Occipital lobe (tissue), 2 donors: ENCODE results near the gene PSMB2. TPM values are rescaled to one million over a fixed set of nuclear protein-coding genes. Genes with fewer than 3 reads are reported as not detected.
"Not testable (repeated sequence)": the region's sequence is repeated elsewhere in the genome, so short reads cannot be mapped to it uniquely, and the experiment has no call there.

Source experiments
- DNase-seq: peaks from one replicate; lab custom pipeline; 2025; lab: John Stamatoyannopoulos, UW
- total RNA-seq: library from RNA; depleted of rRNA; stranded (reverse); fragments of >200 nt; gene quantifications from one replicate; pipeline ENCODE4 v1.2.3, GENCODE V29; 2014

PSMB2 gene
- total RNA-seq, 1 donor from 2014 or later = 17.8 TPM

DNA sequence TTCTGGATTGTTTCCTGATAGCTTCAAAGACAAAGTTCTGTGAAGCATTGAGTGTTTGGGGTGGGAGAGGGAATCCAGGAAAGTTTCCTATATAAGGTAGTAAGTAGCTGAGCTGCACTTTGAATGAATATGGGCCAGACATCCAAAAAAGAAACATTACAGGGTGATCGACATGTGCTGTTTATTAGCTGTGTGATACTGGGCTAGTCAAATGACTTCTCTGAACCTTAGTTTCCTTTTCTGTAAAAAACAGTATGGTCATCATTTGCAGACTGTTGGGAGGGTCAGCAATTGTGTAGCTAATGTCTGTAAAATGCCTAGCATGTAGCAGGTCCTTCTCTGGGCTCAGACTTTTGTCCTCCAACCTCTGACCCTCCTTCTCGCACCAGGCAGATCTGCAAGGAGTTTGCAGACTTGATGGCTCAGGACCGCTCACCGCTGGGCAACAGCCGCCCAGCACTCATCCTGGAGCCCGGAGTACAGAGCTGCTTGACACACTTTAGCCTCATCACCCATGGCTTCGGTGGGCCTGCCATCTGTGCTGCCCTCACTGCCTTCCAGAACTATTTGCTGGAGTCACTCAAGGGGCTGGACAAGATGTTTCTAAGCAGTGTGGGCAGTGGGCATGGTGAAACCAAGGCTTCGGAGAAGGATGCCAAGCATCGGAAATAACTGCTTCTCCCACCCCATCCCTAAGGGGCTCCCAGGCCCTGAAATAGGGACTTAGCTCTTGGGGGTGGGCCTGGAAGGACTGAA is 47.1 kb downstream of the PSMB2 start:
- no peak for DNase-seq

DNA sequence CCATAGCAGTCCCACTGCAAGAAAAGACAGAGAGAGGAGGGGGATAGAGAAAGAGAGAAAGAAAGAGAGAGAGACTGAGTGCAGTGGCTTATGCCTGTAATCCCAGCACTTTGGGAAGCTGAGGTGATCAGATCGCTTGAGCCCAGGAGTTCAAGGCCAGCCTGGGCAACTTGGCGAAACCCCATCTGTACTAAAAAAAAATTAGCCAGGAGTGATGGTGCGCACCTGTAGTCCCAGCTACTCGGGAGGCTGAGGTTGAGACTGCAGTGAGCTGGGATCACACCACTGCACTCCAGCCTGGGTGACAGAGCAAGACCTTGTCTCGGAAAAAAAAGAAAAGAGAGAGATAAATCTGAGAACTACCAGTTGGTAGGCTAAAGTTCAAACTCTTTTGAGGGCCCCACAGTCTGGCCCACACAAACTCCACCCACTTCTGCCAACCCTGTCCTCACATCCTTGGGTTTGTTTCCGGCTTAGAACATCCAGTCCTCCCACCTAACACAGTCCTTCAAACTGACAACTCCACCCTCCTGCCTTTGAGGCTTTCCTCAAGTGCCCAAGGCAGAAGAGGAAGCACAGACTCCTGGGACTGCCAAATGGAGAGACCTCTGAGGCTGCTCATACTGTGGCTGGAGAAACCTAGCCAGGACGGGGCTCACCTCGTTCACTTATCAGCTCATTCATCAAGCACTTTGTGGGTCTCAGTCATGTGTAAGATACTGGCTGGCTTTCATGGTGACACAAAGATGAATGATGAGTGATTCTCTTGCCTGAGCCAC is 48.1 kb downstream of the PSMB2 start:
- DNase-seq = no peak

DNA sequence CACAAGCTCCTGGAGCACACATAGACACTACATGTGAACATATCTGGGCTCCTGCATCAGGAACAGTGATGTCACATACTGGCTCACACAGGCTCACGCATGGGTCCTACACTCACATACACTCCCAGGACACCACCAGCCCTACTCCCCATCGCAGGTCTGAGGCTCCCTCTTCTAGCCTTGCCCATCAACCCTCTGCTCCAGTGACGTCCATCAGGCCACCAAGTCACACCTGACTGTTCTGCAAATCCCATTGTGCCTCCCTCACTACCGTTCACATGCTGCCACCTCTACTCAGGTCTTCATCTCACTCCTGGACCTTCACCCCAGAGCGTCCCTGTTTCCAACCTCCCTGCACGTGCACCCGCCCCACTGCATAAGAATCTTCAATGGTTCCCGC is 50.1 kb downstream of the PSMB2 start:
- no peak for DNase-seq

DNA sequence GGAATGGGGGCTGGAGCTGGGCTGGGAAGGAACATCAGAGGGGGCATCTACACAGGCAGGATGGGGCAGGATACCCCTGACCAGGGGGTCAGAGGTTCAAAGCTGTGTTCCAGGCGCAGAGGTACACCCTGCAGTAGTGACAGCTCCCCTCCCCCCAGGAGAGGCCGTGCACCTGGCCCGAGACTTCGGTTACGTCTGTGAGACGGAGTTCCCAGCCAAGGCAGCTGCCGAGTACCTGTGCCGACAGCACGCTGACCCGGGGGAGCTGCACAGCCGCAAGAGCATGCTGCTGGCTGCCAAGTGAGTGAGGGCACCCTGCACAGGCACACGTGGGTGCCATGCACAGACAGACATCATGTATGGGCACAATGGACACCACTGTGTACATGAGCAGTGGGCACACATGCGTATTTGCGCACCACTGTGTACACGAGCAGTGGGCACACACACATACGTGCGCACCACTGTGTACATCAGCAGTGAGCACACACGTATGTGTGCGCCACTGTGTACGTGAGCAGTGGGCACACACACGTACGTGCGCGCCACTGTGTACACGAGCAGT is 50.8 kb downstream of the PSMB2 start:
- no peak for DNase-seq

DNA sequence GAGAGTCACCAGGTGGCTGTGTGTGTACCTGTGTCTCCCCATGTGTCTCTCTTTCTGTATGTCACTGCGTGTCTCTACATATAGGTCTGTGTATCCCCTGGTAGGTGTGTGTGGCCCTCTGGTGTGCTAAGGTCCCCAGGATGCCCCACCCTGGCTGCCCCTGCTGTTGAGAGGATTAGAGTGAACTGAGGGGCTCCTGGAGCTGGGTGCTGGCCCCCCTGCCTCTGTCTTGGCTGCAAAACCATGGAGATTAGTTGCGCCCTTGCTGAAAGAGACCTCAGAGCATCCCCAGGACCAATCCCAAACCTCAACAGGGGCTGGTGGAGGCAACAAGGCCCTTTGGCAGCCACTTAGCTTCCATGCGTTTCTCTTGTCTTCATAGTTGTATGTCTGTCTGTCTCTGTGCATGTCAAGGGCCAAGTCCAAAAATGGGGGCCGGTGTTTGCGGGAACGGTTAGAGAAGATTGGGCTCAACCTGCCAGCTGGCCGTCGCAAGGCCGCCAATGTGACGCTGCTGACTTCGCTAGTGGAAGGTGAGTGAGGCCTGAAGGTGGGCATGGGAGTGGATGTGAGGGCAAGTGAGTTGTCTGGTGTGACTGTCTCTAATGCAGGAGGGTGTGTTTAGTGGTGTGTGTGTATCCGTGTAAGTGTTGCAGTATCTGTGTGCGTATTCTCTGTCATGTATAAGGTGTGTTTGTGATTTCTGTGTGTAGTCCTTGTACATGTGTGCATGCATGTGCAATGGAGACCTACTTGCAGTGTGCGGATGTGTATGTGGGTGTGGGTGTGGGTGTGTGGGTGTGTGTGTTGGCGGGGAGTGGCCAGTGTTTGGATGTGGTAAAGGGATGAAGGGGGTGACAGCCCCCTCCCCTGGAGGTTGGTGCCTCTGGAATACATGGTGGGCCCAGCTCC is 51.6 kb downstream of the PSMB2 start:
- DNase-seq = no peak

DNA sequence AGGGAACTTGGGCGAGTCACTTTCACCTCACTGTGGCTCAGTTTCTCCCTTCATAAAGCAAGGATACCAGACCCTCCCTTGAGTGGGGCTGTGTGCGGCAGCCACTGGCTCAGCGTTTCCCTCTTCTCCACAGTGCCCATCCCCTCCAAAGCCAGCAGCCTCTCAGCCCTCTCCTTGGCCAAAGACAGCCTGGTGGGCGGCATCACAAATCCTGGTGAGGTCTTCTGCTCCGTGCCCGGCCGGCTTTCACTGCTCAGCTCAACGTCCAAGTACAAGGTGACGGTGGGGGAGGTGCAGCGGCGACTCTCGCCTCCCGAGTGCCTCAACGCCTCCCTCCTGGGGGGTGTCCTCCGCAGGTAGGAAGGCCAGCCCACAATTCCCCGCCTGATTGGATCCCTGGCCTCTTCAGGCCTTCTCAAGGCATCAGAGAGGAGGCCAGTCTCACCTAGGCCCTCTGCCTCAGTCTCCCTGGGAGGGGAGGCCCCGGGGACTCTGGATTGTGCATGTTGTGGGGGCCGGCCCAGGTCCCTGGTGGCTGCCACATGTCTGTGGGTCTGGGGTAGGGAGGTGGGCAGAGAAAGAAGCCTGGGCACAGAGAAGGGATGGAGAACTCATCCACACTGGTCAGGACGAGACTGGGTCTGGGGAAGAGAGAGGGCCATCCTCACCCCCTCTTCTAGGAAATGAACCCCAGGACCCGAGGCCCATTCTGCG is 53.0 kb downstream of the PSMB2 start:
- DNase-seq = no peak

DNA sequence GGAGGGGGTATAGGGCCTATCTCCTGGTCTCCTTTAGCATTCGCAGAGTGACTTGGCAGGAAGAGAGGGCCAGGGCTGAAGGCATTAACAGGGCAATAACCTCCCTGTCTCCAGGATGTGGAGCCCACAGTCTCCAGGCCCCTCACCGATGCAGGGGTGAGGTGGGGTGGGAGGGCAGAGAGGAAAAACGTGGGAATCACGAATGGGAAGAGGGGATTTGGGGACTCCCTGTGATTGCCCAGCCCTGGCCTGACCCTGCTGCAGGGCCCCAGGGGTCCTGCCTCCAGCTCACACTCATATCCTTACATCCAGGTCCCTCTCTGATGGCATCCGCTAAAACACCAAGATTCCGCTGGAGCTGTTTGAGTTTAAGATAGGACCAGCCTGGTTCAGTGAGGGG is 53.6 kb downstream of the PSMB2 start:
- no peak for DNase-seq

DNA sequence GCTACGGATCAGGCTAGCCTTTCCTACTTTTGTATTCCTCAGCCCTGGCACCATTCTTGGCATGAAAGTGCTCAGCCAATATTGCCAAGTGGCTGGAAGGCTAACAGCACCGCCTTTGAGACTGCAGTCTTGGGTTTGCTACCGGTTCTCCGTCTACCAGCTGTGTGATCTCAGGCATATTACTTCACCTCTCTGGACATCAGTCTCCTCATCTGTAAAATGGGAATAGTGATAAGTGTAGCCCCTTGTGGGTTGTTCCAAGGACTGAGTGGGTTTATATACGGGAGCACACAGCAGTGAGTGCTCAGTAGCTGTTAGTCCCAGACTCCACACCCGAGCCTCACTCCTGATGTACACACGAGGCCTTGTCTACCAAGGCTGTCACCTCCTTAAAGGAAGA is 54.5 kb downstream of the PSMB2 start:
- no peak for DNase-seq

DNA sequence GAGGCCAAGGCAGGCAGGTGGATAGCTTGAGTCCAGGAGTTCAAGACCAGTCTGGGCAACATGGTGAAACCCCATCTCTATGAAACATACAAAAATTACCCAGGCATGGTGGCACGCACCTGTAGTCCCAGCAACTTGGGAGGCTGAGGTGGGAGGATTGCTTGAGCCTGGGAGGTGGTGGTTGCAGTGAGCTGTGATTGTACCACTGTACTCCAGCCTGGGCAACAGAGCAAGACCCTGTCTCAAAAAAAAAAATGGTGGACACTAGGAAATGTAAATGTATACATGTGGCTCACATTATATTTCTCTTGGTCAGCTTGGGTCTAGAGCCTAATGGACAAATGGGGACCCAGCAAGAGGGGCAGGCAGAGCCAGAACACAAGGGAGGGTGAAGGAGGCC is 55.5 kb downstream of the PSMB2 start:
- DNase-seq = not testable (repeated sequence)

DNA sequence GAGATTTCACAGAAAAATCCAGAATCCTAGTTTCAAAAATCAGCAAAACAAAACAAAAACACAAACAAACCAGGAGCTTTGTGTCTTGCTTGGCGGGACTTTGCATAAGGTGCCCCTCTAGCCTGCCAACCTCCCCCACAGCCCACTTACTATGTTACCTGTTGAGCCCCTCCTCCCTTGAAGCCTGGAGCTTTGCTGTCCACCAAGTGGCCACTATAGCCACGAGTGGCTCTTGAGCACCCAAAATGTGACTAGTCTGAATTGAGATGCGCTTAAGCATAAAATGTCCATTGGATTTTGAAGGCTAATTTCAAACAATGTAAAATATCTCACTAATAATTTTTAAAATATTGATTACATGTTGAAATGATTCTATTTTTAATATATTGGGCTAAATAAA is 56.0 kb downstream of the PSMB2 start:
- no peak for DNase-seq

DNA sequence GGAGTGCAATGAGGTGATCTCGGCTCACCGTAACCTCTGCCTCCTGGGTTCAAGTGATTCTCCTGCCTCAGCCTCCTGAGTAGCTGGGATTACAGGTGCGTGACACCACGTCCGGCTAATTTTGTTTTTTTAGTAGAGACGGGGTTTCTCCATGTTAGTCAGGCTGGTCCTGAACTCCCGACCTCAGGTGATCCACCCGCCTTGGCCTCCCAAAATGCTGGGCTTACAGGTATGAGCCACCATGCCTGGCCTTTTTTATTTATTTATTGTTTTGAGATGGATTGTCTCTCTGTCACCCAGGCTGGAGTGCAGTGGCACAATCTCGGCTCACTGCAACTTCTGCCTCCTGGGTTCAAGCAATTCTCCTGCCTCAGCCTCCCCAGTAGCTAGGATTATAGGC is 59.7 kb downstream of the PSMB2 start:
- not testable (repeated sequence) for DNase-seq

DNA sequence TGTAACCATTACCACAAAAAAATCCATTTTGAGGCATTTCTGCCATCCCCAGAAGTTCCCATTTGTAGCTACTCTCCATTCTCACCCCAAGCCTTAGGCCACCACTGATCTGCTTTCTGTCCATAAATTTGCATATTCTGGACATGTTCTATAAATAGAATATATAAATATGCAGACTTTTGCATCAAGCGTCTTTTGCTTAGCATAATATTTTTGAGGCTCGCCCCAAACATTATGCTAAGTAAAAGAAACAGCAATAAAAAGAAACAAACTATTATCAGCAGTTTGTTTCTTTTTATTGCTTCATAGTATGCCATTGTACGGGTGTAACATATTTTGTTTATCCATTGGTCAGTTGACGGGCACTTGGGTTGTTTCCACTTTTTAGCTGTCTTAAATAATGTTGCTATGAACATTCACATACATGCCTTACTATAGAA is 60.4 kb downstream of the PSMB2 start:
- no peak for DNase-seq

DNA sequence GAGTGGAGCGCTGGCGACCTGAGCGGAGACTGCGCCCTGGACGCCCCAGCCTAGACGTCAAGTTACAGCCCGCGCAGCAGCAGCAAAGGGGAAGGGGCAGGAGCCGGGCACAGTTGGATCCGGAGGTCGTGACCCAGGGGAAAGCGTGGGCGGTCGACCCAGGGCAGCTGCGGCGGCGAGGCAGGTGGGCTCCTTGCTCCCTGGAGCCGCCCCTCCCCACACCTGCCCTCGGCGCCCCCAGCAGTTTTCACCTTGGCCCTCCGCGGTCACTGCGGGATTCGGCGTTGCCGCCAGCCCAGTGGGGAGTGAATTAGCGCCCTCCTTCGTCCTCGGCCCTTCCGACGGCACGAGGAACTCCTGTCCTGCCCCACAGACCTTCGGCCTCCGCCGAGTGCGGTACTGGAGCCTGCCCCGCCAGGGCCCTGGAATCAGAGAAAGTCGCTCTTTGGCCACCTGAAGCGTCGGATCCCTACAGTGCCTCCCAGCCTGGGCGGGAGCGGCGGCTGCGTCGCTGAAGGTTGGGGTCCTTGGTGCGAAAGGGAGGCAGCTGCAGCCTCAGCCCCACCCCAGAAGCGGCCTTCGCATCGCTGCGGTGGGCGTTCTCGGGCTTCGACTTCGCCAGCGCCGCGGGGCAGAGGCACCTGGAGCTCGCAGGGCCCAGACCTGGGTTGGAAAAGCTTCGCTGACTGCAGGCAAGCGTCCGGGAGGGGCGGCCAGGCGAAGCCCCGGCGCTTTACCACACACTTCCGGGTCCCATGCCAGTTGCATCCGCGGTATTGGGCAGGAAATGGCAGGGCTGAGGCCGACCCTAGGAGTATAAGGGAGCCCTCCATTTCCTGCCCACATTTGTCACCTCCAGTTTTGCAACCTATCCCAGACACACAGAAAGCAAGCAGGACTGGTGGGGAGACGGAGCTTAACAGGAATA is 64.0 kb downstream of the PSMB2 start:
- no peak for DNase-seq

DNA sequence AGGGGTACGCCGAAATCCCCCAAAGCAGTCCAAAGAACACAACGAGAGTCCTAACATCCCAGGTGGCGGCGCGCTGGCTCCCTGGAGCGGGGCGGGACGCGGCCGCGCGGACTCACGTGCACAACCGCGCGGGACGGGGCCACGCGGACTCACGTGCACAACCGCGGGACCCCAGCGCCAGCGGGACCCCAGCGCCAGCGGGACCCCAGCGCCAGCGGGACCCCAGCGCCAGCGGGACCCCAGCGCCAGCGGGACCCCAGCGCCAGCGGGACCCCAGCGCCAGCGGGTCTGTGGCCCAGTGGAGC is 64.6 kb downstream of the PSMB2 start:
- DNase-seq = not testable (repeated sequence)

DNA sequence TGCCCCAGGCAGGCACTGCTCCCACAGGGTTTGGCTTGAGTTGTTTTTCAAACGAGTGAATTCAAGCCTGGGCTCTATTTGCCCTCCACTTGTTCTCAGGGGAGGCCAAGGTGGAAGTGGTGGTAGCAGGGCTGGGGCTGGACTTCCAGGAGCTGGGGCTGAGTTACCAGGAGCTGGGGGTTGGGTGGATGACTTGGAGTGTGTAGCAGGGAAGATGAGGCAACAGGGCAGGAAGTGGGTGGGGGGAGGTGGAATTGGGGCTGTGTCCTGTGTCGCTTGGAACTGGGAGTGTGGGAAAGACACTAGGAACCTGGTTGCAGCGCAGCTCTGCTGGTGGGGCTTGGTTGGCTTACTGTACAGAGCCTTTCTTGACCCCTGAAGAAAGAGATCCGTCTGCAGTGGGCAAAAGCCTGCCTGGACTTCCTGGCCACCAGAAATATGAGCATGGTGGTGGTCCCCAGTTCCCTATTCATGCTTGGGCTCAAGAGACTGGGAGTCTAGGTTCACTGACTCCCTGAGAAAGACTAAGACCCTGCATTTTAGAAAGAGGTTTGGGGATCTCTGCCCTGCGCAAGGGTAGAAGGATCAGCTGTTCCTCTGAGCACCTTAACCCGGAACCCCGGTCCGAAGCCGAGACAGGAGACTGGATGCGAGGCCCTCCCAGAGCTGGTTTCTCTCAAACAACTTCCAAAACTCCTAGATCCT is 65.1 kb downstream of the PSMB2 start:
- no peak for DNase-seq

DNA sequence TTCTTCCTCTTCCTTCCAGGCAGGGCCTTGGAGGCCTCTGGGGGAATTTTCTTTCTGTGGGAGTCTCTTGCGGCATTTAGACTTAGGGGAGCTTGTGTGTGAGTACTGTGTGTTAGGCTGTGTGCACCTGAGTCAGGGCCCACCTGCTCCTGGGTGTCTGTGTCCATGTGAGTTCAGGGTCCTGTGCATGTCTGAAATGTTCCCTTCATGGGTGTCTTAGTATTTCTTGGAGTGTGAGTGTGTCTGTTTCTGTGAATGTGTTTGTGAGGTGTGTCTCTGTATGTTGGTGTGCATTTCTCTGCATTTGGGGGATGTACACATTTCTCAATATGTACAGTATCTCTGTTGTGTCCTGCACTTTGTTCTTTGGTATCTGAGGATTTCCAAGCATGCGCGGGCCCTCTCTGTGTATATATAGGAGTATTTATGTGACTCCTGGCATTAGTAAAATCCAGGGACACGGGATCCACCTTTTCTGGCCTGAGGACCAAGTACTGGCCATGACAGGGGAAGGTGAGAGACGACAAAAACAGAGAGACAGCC is 65.8 kb downstream of the PSMB2 start:
- no peak for DNase-seq

DNA sequence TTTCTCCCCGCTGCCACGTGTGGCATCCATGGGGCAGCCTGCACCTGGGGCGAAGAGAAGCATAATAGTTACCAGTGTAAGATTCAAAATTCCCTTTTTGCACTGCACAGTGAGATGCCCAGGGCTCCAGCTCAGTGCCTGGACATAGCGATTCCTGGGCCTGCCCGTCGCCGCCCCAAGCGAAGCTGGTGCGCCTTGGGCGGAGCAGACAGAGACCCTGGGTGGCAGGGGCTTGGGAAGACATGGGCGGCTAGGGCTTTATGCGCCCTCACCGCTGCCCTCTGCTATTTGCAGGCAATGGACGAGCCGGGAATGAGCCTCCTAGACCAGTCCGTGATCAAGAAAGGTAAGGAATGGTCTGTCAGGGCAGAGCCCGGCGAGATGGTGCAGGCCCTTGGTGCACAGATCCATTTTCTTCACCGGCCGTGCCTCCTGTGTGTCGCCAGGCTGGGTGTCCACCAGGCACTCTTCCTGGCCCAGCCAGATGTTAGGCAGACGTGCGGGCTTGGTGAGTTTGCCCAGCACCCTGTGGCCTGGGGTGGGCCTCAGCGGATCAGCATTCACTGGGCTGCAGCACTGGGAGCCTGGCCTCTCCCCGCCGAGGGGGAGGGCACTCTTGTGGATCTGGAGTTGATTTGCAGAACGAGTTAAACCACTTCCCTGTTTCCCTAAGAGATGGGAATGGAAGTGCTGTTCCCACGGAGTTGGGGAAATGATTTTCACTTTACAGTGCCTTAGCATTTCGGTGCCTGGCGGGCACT is 66.5 kb downstream of the PSMB2 start:
- DNase-seq = no peak

DNA sequence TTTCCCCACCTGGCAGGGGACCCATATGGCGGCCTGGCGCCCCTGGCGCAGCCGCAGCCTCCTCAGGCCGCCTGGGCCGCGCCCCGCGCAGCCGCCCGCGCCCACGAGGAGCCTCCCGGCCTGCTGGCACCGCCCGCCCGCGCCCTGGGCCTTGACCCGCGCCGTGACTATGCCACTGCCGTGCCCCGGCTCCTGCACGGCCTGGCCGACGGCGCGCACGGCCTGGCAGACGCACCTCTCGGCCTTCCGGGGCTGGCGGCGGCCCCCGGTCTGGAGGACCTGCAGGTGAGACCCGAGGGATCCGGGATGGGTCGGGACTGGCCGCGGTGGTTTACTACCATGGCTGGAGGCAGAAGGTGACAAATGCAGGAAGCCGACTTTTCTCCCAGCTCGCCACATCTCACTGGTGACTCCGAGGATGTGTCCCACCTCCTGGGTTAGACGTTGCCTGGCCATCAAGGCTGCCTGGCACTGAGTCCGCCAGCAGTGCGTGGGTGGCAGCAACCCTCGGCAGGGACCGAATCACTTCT is 67.1 kb downstream of the PSMB2 start:
- DNase-seq = no peak
